HK-2 (cell line): ENCODE results near the gene COPZ2.

ENCODE experiments used
- DNase-seq: peaks from one replicate; pipeline ENCODE4 v3.0.0-alpha.2; 2018; ENCODE audit not compliant: unreplicated experiment

COPZ2 gene

DNA sequence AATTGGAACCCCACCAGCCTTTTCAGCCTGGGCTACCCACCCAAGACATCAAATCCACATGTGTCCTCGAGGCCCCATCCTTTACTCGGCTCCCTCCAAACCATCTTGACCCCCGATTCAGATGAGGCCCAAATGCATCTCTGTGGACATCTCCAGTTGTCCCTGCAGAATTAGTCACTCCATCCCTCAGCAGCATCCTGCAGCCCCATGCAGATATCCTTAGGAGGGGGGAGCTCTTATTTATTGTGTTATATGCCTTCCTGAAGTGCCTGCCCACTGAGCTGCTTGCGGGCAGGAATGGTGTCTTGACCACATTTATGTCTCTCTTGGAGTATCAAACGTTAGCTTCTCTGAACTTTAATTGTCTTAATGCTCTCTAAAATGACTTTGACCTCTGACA is 51.1 kb downstream of the COPZ2 start:
- DNase-seq, result no peak

DNA sequence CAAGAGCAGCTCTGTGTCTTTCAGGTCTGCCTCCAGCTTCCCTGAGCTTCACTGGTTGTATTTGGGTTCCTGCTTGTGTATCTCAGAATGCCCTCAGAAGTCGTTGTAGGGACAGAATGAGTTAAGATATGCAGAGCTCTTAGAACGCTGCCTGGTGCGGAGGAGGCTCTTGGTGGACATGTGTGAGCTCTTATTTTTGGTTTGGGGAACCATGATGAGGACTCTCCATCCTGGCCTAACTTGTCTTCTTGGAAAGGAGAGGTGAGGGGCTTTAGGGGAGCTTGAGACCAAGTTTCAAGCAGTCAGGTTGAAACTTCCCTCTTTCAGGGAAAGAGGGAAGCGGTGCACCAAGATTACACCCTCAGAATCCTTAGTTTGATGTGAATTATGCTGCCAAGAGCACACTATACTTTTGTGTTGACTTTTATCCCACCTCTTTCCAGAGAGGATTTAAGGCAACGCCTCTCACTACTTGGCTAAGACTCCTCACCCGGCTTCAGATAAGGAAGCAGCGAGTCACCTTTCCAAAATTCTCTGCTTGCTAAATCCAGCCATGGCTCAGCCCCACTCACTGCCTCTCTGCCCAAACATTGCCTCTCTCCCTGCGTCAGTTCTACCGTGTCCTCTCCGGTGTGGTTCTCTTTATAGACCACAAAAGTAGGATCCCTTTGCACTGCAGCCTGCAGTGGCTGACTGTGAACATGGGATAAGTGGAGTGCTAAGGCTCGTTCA is 53.9 kb downstream of the COPZ2 start:
- DNase-seq, result no peak

DNA sequence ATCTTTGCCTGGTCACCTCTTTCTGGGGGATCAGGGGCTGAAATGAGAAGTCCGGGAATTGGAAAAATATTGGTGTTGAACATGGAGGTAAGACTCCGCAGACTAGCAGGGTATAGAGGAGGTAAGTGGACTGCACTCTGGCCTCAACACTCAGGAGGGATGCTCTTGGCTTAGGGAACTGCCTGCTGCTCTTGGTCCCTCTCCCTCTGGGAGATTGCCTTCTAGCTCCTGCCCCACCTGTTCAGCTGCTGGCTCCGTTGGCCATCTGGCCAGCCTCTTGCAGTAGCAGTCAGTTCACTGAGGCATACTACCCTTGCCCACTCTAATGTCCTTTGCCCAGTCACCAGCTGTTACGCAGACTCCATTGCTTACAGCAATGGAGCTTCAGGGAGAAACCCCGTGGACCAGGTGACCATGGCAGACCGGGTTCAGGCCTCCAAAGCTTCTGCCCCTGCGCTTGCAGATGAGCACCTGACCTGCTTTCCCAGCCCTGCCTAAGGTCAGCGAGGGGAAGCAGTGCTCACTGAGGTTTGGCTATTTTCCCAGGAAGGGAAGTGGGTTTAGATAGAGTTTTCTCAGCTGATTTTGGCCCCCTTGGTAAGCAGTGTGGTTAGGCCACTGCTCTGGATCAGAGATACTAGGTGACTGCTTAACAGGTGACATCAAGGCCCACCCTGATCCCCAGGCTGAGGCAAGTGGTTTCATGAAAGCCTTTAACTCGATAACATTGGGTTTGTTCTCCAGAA is 54.8 kb downstream of the COPZ2 start:
- DNase-seq, result no peak

DNA sequence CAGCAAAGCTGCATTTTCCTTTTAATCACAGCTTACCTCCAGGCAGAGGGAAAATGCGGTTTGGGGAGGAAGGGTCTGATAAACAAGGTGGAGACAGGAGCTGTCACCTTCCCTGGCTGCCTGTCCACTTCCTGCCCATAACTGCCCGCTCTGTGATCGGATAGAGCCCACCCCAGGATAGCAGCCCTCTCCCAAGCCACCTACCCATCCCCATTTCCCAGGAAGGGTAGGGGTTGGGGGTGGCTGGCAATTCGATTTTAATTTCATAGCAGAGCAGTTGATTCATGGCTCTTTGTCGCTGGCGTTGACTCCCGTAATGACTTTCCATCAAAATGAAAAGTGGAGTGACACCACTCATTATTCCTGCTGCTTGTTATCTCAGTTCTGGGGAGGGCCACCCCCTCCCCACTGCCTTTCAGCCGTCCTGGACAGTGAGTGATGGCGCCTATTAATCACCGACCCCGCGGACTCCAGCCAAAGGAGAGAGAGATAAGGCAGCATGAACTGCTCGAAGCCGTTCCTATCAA is 55.4 kb downstream of the COPZ2 start:
- DNase-seq, result no peak

DNA sequence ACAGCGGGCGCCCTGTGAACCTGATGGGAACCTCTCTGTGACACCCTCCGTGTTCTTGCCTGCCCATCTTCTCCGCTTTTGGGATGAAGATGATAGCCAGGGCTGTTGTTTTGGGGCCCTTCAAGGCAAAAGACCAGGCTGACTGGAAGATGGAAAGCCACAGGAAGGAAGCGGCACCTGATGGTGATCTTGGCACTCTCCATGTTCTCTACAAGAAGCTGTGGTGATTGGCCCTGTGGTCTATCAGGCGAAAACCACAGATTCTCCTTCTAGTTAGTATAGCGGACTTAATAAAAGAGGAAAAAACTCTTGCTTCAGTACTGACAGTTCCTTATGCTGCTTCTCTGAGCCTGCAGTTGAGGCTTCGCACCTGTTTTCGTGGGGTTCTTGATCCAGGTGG is 56.1 kb downstream of the COPZ2 start:
- DNase-seq, result no peak

DNA sequence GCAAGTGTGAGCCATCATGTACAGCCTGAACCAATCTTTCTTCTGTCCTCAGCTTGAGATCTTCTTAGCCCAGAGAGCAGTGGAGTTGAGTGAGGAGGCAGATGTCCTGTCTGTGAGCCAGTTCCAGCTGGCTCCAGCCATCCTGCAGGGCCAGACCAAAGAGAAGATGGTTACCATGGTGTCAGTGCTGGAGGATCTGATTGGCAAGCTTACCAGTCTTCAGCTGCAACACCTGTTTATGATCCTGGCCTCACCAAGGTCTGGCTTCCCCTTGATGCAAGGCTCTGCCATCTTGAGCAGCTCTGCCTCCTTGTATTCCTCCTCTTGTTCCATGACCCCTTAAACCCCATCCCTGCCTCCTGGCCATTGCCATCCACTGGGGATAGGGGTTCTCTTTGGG is 57.1 kb downstream of the COPZ2 start:
- DNase-seq, result no peak

DNA sequence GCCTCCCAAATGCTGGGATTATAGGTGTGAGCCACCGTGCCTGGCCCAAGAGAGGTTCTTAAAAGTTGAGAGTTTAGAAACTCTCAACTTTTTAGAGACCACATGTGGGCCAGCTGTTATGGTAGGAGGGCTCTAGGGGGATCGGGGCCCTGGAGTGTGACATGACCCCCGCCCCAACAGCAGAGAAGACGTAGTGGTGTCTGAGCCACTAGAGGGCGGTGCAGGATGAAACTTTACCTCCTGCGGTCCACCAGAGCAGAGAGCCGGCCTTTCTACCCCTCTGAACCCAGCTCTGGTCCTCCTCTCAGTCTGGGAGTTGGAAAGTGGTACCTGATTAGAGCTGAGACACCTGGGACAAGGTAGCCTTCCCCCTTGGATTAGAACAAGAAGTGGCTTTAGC is 59.3 kb downstream of the COPZ2 start:
- peak; percentile 50 for DNase-seq
